Tibial nerve (tissue), 3 donors: ENCODE data around the gene ZDHHC5.

Experiments
- CTCF ChIP-seq, 5 experiments: fragments of 200-600 bp in 3 of 5; fragments of 450-650 bp in 2 of 5; sonication (generic) in 3 of 5; IDR thresholded peaks; one replicate each; pipeline ENCODE4 v1.5.1; 2016 to 2019; ENCODE audit warnings: antibody characterized with exemption in 5 of 5, mild to moderate bottlenecking in 3 of 5, moderate library complexity in 2 of 5
- POLR2A ChIP-seq, 2 donors: fragments of 450-650 bp; IDR thresholded peaks; one replicate each; pipeline ENCODE4 v1.6.1; 2017; ENCODE audit warnings: antibody characterized with exemption in 2 of 2, mild to moderate bottlenecking in 2 of 2, moderate library complexity in 2 of 2

GRCh38 chr11:57657194-57658022, 10.5 kb upstream of the ZDHHC5 start, which contains the start of gene CLP1:
- TF ChIP-seq POLR2A (IDR thresholded peaks at IDR 0.05) (peak; percentile 57 to 94), CTCF (IDR thresholded peaks at IDR 0.05) (peak in 2 of 5 experiments; percentile 5 to 40)
